Fibroblast of lung (primary cell): Measurements from ENCODE around the gene JPT1. TPM values are rescaled to one million over a fixed set of nuclear protein-coding genes. Genes with fewer than 3 reads are reported as not detected.

Experiments
- DNase-seq, 2 donors: peaks; one replicate each; pipeline versions ENCODE4 v3.0.0 to v3.0.0-alpha.2; 2010; ENCODE audit warnings: low read depth in 2 of 2
- H2AFZ ChIP-seq: 2 replicates; pipeline ENCODE4 v1.5.1; 2012; ENCODE audit warnings: low read length, control low read depth, inconsistent platforms
- H3K27ac ChIP-seq: 2 replicates; pipeline ENCODE4 v1.5.1; 2011; ENCODE audit warnings: low read length, control low read depth; ENCODE audit not compliant: insufficient read depth
- H3K27me3 ChIP-seq: 2 replicates; pipeline ENCODE4 v1.5.1; 2011; ENCODE audit warnings: mild to moderate bottlenecking, low read length; ENCODE audit not compliant: control insufficient read depth, insufficient read depth
- H3K36me3 ChIP-seq: 2 replicates; pipeline ENCODE4 v1.5.1; 2011; ENCODE audit warnings: low read length; ENCODE audit not compliant: control insufficient read depth, insufficient read depth
- H3K4me1 ChIP-seq: 2 replicates; pipeline ENCODE4 v1.5.1; 2011; ENCODE audit warnings: low read length; ENCODE audit not compliant: control insufficient read depth, insufficient read depth; ENCODE audit errors: extremely low read depth
- H3K4me2 ChIP-seq: 2 replicates; pipeline ENCODE4 v1.5.1; 2011; ENCODE audit warnings: low read length, control low read depth; ENCODE audit not compliant: insufficient read depth; ENCODE audit errors: extremely low read depth
- H3K4me3 ChIP-seq, 4 experiments: fragments of 200-600 bp in 1 of 4; sonication (generic) in 1 of 4; replicated peaks in 1 of 4; 2 replicates each; pipeline ENCODE4 v1.5.1; 2011 to 2016; ENCODE audit warnings: low read length in 4 of 4, low read depth in 3 of 4, mild to moderate bottlenecking in 3 of 4, control low read depth in 2 of 4, inconsistent platforms in 1 of 4, mixed read lengths in 1 of 4; ENCODE audit not compliant: insufficient read depth in 1 of 4; ENCODE audit errors: control extremely low read depth in 1 of 4
- H3K79me2 ChIP-seq: 2 replicates; pipeline ENCODE4 v1.5.1; 2012; ENCODE audit warnings: mild to moderate bottlenecking, low read length, inconsistent platforms; ENCODE audit not compliant: control insufficient read depth, insufficient read depth
- H3K9ac ChIP-seq: 2 replicates; pipeline ENCODE4 v1.5.1; 2011; ENCODE audit warnings: mild to moderate bottlenecking, low read length, control low read depth; ENCODE audit not compliant: insufficient read depth
- H3K9me3 ChIP-seq: 2 replicates; pipeline ENCODE4 v1.5.1; 2012; ENCODE audit warnings: low read depth, low read length; ENCODE audit not compliant: control insufficient read depth, insufficient read depth
- H4K20me1 ChIP-seq: 2 replicates; pipeline ENCODE4 v1.5.1; 2011; ENCODE audit warnings: low read length; ENCODE audit not compliant: control insufficient read depth, insufficient read depth; ENCODE audit errors: extremely low read depth
- CTCF ChIP-seq, 2 donors: IDR thresholded peaks in 1 of 2; conservative IDR thresholded peaks in 1 of 2; 1 replicate in 1 of 2; 2 replicates in 1 of 2; pipeline ENCODE4 v1.5.1; 2011 to 2012; ENCODE audit warnings: low read length in 2 of 2, control low read depth in 1 of 2, inconsistent platforms in 1 of 2, low read depth in 1 of 2, mild to moderate bottlenecking in 1 of 2
- EZH2 ChIP-seq: IDR thresholded peaks from 2 replicates; pipeline ENCODE4 v1.5.1; 2012; ENCODE audit warnings: low read length, control low read depth, mild to moderate bottlenecking; ENCODE audit errors: missing control alignments
- polyA plus RNA-seq, 2 donors: library from polyadenylated mRNA; depleted of rRNA in 1 of 2; stranded (reverse) in 1 of 2; unstranded in 1 of 2; fragments of >200 nt; gene quantifications; 2 replicates each; pipeline ENCODE4 v1.2.1, GENCODE V29; 2011 to 2012; ENCODE audit warnings: missing spikeins in 1 of 2
- total RNA-seq: library from RNA; depleted of rRNA; stranded (reverse); fragments of >200 nt; gene quantifications from 2 replicates; pipeline ENCODE4 v1.2.1, GENCODE V29; 2014

JPT1 gene
- total and polyA plus RNA-seq, 2 donors (not counting 1 experiment from before 2014, with no cell fraction given): 78.8 to 142 TPM

- Histone ChIP-seq H3K27me3 (no peaks in the 10 kb centered on the region), H3K79me2 (no peaks in the 10 kb centered on the region), H3K27ac (no peak overlapping the region), H4K20me1 (no peaks in the 10 kb centered on the region), H3K4me3 (no peak overlapping the region), H3K9ac (no peak overlapping the region), H3K36me3 (peaks cover 4% of the 10 kb centered on the region), H2AFZ (no peak overlapping the region), H3K4me1 (no peaks in the 10 kb centered on the region), H3K9me3 (no peaks in the 10 kb centered on the region), H3K4me2 (no peak overlapping the region)
- no peak for TF ChIP-seq EZH2
- TF ChIP-seq CTCF (conservative IDR thresholded peaks at IDR 0.05 in 1 of 2, IDR thresholded peaks at IDR 0.05 in 1 of 2; ENCODE audit: low read depth in 1 of 2, low read length in 2 of 2): no peak
- peak; percentile 65 to 86 for DNase-seq
Measured at GRCh38 chr17:75124041-75124818, 30.1 kb downstream of the JPT1 start.

GRCh38 chr17:75118307-75118706 lies 36.0 kb downstream of the JPT1 start:
- Histone ChIP-seq H2AFZ (no peak overlapping the region), H3K4me3 (no peak overlapping the region), H3K9ac (no peak overlapping the region), H3K4me1 (peaks cover 4% of the 10 kb centered on the region), H3K27ac (no peak overlapping the region), H4K20me1 (no peaks in the 10 kb centered on the region), H3K79me2 (no peaks in the 10 kb centered on the region), H3K9me3 (no peaks in the 10 kb centered on the region), H3K4me2 (no peak overlapping the region), H3K27me3 (no peaks in the 10 kb centered on the region), H3K36me3 (no peaks in the 10 kb centered on the region)
- no peak for DNase-seq
- TF ChIP-seq EZH2 (no peak), CTCF (conservative IDR thresholded peaks at IDR 0.05 in 1 of 2, IDR thresholded peaks at IDR 0.05 in 1 of 2; ENCODE audit: low read depth in 1 of 2, low read length in 2 of 2) (no peak)

- Histone ChIP-seq H3K27me3 (no peaks in the 10 kb centered on the region), H3K9me3 (no peaks in the 10 kb centered on the region), H2AFZ (no peak overlapping the region), H3K79me2 (no peaks in the 10 kb centered on the region), H3K36me3 (no peaks in the 10 kb centered on the region), H3K9ac (no peak overlapping the region), H3K4me3 (no peak overlapping the region), H3K27ac (no peak overlapping the region), H4K20me1 (no peaks in the 10 kb centered on the region), H3K4me1 (peaks cover 4% of the 10 kb centered on the region), H3K4me2 (no peak overlapping the region)
- TF ChIP-seq EZH2 (no peak), CTCF (conservative IDR thresholded peaks at IDR 0.05 in 1 of 2, IDR thresholded peaks at IDR 0.05 in 1 of 2; ENCODE audit: low read depth in 1 of 2, low read length in 2 of 2) (no peak)
- peak in 1 of 2 donors; percentile 38 for DNase-seq
Measured at GRCh38 chr17:75116737-75117136, 37.6 kb downstream of the JPT1 start.
